IMR-90 (cell line): ENCODE data around the gene STXBP6.

Experiments used
- USF2 ChIP-seq: fragments of 150-350 bp; IDR thresholded peaks from 2 replicates; pipeline ENCODE4 v1.6.1; 2017; ENCODE audit warnings: mild to moderate bottlenecking, antibody characterized with exemption, low read length, low read depth
- TF ChIP-seq, protein P1 (sequence below): conservative IDR thresholded peaks from 2 replicates; pipeline ENCODE4 v1.5.1; 2012; ENCODE audit warnings: mild to moderate bottlenecking, low read depth, low read length, improper control_type of control experiment

- TF ChIP-seq USF2: no peak
- TF ChIP-seq, protein P1, sequence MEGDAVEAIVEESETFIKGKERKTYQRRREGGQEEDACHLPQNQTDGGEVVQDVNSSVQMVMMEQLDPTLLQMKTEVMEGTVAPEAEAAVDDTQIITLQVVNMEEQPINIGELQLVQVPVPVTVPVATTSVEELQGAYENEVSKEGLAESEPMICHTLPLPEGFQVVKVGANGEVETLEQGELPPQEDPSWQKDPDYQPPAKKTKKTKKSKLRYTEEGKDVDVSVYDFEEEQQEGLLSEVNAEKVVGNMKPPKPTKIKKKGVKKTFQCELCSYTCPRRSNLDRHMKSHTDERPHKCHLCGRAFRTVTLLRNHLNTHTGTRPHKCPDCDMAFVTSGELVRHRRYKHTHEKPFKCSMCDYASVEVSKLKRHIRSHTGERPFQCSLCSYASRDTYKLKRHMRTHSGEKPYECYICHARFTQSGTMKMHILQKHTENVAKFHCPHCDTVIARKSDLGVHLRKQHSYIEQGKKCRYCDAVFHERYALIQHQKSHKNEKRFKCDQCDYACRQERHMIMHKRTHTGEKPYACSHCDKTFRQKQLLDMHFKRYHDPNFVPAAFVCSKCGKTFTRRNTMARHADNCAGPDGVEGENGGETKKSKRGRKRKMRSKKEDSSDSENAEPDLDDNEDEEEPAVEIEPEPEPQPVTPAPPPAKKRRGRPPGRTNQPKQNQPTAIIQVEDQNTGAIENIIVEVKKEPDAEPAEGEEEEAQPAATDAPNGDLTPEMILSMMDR: no peak
Measured at GRCh38 chr14:25041898-25042297, 8.0 kb downstream of the STXBP6 start.
